ENCODE data around the gene PGAM5.
"Not testable (repeated sequence)": the region's sequence is repeated elsewhere in the genome, so short reads cannot be mapped to it uniquely, and the experiment has no call there.

PGAM5 gene

DNA sequence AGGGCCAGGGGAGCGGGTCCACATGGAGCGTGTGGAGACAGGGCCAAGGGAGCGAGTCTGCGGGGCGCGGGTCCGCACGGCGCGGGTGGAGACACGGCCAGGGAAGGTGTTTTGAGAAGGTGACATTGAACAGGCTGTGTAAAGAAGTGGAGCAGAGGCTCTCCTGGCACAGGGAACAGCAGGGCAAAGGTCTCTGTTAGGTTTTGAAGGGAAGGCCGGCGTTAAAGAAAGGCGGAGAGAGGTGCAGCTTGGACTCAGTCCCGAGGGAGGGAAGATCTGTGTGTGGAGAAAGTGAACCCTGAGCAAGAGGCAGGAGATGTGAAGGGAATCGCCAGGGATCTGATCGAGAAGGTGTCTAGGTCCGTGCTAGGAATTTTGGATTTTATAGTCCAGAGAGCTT lies 21.4 kb upstream of the PGAM5 start:
- no peak for DNase-seq

DNA sequence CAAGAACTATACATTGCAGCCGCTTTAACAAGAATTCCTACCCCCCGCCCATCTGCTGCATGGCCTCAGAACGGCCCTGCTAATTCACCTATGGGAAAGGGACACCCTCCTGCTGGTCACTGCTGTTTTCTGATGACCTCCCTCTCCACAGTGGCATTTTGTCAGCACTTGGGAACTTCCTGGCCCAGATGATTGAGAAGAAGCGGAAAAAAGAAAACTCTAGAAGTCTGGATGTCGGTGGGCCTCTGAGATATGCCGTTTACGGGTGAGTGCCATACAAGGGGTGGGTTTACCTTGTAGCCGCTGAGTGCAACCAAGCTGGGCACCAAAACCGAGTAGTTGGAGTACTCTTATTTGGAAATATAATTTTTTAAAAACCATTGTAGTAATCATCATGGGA lies 20.5 kb upstream of the PGAM5 start:
- DNase-seq = no peak

DNA sequence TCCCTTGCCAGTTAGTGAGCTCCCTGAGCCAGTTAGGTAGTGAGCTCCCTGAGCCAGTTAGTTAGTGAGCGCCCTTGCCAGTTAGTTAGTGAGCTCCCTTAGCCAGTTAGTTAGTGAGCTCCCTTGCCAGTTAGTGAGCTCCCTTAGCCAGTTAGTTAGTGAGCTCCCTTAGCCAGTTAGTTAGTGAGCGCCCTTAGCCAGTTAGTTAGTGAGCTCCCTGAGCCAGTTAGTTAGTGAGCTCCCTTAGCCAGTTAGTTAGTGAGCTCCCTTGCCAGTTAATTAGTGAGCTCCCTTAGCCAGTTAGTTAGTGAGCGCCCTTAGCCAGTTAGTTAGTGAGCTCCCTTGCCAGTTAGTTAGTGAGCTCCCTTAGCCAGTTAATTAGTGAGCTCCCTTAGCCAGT lies 18.6 kb upstream of the PGAM5 start:
- not testable (repeated sequence) for DNase-seq

DNA sequence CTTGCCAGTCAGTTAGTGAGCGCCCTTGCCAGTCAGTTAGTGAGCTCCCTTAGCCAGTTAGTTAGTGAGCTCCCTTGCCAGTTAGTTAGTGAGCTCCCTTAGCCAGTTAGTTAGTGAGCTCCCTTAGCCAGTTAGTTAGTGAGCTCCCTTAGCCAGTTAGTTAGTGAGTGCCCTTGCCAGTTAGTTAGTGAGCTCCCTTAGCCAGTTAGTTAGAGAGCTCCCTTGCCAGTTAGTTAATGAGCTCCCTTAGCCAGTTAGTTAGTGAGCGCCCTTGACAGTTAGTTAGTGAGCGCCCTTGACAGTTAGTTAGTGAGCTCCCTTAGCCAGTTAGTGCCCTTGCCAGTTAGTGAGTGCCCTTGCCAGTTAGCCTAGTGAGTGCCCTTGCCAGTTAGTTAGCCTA lies 15.8 kb upstream of the PGAM5 start:
- not testable (repeated sequence) for DNase-seq

DNA sequence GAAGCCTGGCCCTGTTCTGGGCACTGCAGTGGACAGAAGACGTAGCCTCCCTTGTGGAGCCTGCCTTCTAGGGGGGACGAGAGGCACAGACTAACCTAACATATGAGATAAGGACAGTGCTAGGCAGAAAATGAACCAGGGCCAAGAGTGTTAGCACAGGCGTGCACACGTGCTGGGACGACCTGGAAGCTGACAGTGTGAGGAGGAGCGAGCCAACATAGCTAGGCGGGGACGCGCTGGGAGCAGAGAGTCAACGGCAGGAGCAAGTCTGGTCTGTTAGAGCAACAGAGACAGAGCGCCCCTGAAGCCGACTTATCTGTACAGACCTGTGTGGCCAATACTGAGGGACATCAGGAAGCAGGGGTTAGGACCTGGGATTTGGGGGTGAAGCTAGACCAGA lies 15.2 kb upstream of the PGAM5 start:
- no peak for DNase-seq

DNA sequence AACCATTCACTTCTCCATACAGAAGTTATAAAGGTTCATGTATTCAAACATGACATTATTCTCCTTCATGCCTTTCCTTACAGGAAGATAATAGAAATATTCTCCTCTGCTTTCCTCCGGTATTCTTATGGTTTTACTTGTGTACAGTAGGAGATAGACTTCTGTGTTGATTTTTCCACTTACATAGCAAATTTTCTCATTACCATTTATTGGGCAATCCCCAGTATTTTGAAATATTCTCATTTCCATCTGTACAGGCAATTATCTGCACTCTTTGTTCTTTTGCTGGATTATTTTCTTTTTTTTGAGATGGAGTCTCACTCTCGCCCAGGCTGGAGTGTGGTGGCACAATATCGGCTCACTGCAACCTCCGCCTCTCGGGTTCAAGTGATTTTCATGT lies 12.3 kb upstream of the PGAM5 start:
- DNase-seq = no peak

DNA sequence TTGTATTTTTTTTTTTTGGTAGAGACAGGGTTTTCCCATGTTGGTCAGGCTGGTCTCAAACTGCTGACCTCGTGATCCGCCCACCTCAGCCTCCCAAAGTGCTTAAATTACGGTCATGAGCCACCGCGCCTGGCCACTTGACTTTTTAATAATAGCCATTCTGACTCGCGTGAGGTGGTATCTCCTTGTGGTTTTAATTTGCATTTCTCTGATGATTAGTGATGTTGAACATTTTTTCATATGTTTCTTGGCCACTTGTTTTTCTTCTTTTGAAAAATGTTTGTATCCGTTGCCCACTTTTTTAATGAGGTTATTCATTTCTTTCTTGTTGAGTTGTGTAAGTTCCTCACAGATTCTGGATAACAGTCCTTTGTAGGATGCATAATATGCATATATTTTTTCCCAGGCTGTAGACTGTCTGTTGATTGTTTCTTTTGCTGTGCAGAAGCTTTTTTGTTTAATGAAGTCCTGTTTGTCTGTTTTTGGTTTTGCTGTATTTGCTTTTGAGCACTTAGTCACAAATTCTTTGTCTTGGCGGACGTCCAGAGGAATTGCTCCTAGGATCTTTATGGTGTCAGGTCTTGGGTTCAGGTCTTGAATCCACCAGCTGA lies 10.3 kb upstream of the PGAM5 start:
- no peak for DNase-seq

DNA sequence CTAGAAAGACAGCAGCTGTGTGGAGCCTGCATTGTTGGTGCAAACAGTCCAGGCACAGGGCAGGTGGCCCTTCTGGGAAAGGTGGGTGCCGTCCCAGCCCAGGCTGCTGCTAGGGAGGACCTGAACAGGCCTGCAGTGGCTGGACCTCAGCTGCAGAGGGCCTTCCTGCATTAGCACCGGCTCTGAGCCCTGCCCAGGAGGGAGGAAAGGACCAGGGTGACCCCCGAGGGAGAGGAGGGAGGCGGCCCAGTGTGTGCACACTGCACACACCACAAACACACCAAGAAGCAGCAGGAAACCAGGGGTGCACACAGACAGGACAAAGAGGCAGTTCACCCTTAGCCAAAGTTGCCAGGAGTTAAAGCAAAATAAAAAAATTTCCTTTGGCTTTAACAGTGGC lies 8.0 kb upstream of the PGAM5 start:
- DNase-seq = no peak

DNA sequence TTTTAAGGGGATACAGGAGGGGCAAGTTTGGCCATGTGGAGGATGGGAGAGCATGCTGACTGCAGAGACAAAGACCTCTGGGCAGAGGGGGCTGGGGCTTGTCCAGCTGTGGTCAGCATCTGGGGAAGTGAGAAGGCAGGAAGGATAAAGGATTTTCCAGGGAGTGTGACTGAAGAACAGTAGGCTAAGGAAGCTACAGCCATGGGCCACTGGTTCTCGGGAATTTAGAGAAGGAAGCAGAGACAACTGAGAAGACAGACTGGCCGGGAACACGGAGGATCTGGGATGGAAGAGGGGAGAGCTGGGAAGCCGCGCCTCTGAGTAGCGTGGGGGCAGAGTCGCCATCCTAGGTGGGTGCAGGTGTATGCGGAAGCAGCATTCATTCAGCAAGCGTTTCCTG lies 7.0 kb upstream of the PGAM5 start:
- no peak for DNase-seq

DNA sequence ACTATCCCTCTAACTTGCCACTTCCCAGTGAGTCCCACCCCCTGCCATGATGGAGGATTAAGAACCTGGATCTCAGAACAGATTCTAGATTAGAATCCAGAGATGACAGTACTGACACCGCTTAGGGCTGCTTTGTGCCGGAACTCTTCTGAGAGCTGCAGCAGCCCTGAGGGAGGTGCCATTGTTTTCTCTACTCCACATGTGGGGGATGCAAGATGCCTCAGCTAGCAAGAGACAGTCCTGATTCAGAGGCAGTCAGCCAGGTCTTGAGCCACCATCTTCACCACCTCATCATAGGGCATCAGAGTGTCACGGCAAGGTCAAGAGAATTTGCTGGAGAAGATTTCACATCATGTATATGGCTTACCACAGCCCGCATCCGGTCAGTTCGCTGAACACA lies 3.4 kb upstream of the PGAM5 start:
- no peak for DNase-seq

DNA sequence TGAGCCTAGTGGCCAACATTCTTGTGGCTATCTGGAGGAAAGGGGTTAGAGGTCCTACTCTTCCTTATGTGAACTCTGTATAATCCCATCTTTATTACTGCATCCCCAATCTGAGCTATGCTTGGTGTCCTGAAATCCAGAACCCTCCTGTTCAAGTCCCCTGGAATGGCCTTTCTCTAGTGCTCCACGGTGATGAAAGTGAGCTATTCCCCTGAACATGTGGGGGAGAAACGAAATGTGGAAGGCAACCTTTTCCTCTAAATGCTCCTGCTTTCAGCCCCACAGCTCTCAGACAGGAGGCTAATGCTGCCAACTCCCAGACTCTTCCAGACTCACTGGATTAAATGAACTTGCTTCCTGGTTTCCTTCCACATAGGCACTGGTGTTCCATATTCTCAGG lies 2.5 kb upstream of the PGAM5 start:
- no peak for DNase-seq

DNA sequence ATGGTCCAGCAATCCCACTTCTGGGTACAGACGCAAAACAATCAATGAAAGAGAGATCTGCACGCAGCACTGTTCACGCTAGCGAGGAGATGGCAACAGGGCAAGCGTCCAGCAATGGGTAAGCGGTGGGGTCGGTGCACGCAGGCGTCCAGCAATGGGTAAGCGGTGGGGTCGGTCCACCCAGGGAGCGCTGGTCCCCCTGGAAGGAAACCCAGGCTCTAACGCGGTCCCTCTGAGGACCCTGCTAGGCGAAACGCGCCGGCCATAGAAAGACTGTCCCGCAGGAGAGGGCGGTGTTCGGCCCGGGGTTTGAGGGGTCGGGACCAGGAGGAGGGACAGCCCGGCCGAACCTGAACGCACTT lies 618 bp upstream of the PGAM5 start:
- DNase-seq = peak in 1 of 2 donors; percentile 9

DNA sequence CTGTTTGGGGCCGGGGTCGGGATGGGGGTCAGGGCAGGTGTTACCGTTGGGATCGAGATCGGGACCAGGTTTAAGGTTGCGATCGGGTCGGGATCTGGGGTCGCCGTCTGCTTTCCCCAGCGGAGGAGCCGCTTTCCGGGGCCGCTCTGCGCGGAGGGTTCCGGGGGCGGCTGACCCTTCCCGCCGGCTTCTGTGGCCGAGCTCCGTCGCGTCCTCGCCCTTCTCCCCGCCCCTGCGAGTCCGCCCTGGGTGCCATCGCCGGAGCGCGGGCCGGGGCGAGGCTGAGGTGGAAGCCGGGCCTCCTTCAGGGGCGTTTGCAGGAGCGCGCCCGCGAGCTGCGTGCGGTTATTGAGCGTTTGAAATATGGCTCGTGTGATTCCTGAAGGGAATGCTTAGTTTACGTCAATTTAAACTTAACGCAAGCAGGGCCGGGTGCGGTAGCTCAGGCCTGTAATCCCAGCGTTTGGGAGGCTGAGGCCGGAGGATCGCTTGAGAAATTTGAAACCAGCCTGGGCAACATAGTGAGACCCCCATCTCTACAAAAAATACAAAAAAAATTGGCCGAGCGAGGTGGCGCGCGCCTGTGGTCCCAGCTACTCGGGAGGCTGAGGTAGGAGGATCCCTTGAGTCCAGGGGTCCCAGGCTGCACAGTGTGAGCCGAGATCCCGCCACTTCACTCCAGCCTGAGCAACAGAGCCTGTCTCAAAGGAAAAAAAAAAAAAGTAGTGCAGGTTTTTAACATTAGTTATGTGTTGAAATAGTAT lies 620 bp downstream of the PGAM5 start:
- DNase-seq = no peak

DNA sequence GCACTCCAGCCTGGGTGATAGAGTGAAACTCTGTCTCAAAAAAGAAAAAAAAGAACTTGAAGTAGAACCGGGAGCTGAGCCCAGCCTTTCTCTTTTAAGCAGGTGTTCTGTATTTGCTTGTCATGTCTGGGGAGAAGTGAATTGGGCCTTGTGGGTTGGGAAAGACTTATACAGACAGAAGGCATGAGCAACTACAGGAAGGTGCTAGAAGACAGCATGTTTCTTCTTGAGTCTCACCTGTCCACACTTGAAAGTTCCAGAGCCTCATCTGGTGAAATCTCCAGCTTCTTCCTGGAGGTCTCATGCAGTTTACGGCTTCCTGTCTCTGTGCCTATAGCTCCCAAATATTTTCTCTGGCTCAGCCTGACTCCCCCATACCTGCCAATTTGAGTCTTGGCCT lies 2.5 kb downstream of the PGAM5 start:
- DNase-seq = no peak

DNA sequence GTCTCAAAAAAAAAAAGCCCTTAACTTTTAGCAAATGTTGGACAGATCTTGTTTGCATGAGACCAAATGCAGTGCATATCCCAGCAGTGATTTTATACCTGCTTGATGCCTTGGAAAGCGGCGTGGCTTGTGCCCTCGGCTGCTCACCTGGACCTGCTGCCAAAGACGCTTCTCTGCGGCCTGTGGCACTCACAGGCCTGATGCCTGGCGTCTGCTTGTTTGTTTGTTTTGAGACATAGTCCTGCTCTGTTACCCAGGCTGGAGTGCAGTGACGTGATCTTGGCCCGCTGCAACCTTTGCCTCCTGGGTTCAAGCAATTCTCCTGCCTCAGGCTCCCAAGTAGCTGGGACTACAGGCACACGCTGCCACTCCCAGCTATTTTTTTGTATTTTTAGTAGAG lies 5.2 kb downstream of the PGAM5 start:
- DNase-seq = no peak

DNA sequence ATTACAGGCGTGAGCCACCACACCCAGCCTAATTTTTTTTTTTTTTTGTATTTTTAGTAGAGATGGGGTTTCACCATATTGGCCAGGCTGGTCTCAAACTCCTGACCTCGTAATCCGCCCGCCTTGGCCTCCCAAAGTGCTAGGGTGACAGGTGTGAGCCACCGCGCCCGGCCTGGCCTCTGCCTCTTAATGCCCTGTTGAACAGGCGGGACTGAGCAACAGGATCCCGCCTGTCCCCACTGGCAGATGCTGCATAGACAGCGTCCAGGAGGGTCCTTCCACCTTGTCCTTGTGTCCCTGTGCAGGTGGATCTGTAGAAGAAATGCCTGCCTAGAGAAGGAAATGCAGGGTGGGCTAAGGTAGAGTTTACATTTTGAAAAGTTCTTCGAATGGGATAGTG lies 5.7 kb downstream of the PGAM5 start:
- DNase-seq = no peak

DNA sequence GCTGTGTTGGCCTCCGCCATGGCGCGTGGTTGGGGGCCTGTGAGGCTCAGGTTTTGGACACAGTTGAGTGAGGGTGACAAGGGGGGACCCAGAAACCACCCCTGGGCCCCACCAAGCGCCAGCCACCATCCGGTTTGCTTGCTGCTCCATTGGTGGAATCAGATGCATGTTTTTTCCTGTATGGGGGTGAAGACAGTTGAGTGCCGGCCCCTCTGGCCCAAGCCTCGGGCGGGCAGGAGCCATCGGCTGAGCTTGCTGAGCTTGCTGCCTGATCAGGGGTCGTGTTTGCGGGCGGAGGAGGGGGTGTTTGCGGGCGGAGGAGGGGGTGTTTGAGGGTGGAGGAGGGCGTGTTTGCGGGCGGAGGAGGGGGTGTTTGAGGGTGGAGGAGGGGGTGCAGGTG lies 6.4 kb downstream of the PGAM5 start:
- DNase-seq = no peak

DNA sequence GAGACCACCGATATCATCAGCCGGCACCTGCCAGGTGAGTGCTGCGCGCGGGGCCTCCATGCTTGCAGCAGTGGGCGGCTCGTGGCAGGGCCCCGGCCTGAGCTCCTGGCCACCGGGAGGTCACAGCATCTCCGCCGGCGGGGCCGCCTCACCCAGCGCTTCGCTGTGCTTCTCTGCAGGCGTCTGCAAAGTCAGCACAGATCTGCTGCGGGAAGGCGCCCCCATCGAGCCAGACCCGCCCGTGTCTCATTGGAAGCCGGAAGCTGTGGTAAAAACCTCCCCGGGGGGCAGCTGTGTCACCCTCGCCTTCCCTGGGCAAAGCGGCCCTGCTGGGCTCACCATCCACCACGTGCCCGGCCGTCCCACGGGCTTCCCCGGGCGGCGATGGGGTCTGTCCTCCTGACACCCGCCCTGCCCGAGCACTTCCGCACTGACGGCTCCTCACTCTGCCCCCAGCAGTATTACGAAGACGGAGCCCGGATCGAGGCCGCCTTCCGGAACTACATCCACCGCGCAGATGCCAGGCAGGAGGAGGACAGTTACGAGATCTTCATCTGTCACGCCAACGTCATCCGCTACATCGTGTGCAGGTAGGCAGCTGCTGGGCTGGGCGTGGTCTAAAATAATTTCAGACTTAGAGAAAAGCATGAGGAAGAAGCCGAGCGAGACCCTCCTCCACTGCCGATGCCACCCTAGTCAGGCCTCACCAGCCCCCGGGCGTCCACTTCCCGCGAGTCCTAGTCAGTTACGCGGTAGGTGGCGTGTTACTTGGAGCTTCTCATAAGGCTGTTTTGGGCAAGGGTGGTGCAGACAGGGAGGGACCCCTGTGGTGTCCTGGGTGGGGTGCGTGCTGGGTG lies 7.1 kb downstream of the PGAM5 start:
- no peak for DNase-seq

DNA sequence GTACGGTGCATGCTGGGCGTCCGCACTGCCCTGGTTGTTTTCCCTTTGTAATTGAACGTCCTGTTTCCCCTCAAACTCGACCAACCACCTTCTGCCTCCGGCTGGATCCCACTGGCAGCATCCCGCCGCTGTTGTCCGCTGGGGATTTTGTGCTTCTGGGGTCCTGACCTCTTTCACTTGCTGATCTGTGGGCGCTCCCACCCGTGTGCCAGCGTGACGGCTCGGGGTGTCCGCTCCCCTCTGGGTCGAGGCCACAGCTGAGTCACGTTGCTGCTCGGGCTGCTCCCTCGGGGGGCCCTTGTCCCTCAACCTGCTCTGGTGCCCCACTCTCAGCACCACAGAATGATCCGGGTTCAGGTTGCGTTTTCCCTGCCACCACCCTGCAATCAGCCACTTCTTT lies 8.0 kb downstream of the PGAM5 start:
- DNase-seq = no peak

DNA sequence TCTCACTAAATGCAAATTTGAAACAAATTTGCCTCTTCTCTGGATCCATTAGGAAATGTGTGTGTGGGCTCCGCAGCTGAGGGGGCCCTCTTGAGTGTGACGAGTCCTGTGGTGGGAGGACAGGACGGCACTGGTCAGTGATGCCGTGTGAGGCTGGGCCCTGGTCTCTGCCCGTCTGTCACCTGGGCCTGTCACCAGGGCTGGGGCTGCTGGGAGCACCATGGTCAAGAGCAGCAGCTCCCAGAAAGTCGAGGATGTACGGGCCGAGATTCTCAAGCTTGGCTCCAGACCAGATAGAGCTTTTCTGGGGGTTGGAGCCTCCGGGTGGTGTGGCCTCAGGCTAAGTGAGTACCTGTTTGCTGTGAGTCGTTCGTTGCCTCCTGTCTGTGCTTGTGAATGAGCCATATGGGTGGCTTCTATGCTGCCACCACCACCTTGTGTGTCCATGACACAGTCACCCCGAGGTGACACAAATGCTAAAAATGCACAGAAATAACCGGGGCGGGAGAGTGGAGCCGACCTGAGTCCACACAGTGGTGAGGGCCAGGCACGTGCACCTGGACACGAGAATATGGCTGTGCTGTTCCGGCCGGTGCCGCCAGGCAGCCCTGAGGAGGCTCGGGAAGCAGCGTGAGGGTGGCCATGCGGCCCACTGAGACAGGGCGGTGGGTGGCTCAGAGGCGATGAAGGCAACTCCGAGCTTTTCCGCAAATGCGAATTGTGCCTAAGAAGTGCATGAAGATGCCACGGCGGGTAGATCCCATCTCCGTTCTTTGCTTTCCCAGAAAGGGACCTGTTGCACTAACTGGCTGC lies 8.7 kb downstream of the PGAM5 start:
- no peak for DNase-seq

DNA sequence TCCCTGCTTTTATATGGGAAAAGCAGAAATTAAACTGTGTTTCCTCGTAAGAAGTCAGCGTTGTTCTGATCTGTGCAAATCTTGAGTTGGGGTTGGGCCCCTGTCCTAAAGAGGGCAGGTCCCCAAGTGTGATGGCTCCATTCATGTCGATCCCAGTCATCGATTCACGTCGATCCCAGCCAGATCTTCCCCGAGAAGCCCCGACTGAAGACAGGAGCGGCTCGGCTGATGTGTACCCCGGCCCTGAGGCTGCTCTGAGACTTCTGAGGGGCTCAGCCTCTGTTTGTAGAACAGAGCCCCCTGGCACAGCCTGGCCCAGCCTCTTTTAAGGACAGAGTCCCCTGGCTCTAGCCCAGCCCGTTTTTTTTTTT lies 9.3 kb downstream of the PGAM5 start:
- DNase-seq = no peak

DNA sequence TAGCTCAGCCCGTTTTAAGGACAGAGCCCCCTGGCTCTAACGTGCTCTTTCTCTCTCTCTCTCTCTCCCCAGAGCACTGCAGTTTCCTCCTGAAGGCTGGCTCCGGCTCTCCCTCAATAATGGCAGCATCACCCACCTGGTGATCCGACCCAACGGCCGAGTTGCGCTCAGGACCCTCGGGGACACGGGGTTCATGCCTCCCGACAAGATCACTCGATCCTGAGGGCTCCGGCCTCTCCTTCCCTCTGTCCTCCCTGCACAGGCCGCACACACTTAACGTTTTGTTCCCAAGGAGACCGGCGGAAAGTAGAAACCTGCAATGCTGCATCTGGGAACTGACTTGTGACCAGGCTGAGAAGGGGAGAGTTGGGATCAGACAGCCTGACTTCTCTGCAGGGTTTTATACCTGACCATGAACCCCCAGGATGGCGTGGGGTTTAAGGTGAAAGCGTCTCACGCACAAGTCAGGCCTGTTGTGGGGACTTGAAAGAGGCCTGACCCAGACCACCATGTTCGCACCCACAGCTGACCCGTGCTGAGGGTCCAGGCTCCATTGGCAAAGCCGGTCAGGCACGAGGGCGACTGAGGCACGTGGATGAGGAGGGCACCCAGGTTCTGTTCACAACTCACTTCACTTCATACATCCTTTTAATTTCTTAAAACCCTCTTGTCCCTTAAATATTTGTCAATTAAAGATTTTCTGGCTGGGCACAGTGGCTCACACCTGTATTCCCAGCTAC lies 10.1 kb downstream of the PGAM5 start:
- no peak for DNase-seq
